Measurements from ENCODE around the gene ZNG1F.
"Not testable (repeated sequence)": the region's sequence is repeated elsewhere in the genome, so short reads cannot be mapped to it uniquely, and the experiment has no call there.

Gene ZNG1F

DNA sequence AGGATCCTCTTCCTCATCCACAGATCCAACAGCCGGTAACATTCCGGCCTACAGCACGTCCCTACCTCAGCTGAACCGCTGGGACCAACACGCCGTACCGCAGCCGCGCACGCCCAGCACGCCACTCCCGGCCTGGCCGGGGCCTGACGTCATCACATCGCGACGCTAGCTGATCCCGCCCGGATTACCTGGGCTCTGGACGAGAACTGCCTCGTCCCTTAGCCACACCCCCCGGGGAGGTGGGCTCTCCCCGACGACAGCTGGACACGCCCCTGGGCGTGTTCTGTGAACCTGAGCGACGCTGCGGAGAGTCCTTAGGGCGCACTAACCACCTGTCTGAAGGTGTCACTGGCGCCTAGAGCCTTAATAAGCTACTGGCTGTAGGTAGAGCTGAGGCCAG lies at the start of gene ZNG1F:
Gene ZNG1F (minus strand): TSS at position 101 of the 400 bp plus-strand sequence. CDS start 59 bp downstream, at position 42.
- DNase-seq, result not testable (repeated sequence)

DNA sequence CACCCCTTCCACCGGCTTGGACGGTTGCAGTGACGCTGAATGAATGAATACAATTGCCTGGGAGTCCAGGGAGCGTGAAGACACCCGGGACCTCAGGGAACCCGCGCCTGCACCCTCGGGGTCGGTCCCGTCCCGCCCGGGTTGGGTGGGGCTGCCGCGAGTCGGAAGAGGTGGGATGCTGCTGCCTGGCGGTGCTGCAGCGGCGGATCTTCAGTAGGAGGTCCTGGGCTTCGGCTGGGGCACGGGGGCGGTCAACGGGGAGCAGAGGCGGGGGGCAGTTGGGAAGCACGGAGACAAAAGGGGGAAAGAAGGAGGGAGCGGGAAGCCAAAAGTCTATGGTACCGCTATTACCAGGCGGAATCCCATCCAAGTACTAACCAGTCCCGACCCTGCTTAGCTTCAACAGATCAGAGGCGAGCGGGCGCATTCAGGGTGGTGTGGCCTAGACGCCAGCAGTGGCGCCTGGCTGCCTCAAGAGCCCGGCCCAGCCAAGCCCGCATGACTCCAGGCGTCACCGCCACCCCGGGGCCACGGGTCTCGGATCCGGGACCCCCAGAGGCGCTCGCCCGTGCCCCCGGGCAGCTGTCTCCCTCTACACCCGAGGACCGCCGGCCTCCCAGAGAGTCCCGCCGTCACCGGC lies 48.1 kb upstream of the ZNG1F start:
- DNase-seq, result peak; percentile 50 to 59

DNA sequence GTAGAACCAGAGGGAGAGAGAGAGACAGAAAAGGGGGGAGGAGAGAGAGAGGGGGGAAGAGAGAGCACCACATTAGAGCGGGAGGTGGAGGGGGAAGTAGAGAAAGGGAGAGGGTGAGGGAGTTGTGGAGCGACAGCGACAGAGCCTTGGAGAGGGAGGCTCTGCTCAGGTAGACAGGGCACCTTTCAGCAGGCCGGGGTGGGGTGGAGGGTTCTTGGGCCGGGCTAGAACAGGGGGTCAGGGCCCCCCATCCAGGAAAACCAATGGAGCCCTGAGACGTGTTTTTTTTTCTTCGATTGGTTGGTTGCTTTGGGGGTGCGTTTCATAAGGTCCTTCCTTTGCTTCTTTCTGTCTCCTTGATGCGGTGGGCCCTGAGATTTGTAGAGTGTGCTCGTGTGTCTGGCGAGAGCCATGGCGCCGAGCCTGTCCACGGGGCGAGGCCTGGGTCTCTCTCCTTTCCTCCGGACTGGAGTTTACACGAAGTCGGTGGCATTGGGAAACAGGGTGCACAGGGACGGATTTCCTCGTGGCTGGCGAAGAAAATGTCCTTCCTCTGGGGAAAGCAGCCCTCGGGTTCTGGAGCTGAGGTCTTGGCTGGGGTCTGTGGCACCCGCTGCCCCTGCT lies 47.5 kb upstream of the ZNG1F start:
- DNase-seq, result not testable (repeated sequence)

DNA sequence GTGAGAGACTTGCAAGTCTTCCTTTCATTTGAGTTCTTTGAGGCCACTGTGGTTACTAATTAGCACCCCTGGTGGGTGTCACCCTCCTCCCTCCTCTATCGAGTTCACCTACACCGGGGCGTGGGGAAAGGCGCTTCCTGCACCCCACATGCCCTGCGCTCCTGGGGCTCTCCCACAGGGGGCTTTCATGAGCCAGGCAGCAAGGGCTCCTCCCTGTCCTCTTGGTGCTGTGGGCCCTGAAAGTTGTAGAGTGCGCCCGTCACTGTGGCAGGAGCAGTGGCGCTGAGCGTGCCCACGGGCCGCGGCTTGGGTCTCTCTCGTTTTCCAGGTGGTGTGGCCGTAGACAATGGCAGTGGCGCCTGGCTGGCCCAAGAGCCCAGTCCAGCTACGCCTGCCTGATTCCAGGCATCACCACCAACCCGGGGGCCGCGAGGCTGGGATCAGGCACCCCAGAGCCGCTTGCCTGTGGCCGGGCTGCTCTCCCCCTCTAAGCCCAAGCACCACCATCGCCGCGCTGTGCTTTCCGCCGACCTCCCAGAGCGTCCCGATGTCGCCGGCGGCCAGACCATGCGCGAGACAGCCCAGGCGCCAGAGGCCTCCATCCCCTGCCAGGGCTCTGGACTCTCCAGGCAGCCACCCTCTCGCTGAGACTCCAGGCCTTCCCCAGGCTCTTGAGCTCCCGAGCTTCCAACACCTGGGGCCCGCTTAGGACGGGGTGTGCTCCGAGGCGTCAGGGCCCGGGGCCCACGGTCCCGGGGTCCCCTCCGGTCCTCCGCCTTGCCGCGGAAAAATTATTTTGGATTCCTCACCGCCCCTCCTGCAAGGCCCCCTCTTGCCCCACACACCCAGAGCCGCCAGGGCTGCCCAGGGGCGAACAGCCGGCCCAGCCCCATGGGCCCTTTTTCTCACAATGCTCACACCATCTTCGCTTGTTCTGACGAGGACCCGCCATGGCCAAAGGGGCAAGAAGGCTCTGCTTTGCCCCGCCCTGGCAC lies 46.0 kb upstream of the ZNG1F start:
- DNase-seq, result peak; percentile 65 to 73

GRCh38 chr9:41234221-41234620 lies 45.1 kb upstream of the ZNG1F start:
- not testable (repeated sequence) for DNase-seq

DNA sequence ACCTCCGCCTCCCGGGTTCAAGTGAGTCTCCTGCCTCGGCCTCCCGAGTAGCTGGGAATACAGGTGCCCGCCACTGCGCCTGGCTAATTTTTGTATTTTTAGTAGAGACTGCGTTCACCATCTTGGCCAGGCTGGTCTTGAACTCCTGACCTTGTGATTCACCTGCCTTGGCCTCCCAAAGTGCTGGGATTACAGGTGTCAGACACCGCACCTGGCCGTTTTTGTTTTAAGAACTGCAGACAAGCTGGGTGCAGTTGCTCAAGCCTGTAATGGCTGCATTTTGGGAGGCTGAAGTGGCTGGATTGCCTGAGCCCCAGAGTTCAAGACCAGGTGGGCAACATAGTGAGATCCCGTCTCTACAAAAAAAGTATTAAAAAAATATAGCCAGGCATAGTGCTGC lies 43.2 kb upstream of the ZNG1F start:
- DNase-seq, result not testable (repeated sequence)

DNA sequence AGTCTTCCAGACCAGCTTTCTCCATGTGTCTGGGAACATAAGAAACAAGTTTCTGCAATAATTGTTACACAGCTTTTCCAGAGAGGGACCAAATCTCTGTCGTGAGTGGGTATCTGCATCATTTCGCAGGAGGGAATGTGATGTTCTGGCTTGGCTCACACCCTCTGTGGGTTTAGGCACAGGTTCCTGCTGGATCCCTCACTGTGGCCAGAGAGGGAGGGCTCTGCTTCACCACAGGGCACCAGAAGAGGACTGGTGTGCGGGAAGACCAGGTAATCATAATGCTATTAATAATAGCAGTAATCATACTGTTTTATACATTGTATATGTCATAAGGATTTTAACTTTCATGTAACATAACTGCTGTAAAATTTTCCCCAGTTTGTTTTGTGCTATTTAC lies 41.3 kb upstream of the ZNG1F start:
- not testable (repeated sequence) for DNase-seq

DNA sequence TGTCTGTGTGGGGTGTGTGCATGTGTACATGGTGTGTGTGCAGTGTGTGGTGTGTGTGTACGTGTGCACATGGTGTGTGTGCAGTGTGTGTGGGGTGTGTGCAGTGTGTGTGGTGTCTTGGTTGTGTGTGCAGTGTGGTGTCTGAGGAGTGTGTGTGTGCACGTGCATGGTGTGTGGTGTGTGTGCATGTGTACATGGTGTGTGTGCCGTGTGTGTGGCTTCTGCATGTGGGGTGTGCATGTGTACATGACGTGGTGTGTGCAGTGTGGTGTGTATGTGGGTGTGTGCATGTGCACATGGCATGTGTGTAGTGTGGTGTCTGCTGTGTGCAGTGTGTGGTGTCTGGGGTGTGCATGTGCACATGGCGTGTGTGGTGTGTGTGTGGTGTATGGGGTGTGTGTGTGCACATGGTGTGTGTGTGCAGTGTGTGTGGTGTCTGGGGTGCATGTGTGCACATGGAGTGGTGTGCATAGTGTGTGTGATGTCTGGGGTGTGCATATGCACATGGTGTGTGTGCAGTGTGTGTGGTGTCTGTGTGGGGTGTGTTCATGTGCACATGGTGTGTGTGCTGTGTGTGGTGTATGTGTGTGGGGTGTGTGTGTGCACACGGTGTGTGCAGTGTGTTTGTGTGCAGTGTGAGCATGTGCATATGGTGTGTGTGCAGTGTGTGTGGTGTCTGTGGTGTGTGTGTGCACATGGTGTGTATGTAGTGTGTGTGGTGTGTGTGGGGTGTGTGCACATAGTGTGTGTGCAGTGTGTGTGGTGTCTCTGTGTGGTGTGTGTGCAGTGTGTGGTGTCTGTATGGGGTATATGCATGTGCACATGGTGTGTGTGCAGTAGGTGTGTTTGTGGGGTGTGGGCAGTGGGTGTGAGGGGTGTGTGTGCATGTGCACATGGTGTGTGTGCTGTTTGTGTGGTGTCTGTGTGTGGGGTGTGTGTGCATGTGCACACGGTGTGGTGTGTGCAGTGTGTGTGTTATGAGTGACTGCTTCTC lies 40.6 kb upstream of the ZNG1F start:
- DNase-seq, result no peak

DNA sequence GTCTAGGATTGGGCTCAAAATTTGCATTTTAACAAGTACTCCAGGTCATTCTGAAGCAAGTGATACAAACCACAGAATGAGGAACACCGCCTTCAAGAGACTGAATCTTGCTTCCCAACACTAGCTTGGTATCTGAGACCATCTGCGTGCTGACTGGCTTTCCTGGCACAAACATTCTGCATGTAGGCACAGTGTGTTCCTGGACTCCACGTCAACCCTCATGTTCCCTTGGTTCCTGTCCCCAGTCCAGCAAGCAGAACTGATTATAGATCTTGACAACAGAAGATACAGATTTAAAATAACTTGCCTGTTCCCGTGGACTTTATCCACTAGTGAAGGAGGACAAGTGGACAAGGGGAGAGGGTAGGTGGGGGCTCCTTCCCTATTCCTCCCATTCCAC lies 30.7 kb upstream of the ZNG1F start:
- DNase-seq, result not testable (repeated sequence)

GRCh38 chr9:41188439-41188838 lies 678 bp downstream of the ZNG1F start:
- not testable (repeated sequence) for DNase-seq

DNA sequence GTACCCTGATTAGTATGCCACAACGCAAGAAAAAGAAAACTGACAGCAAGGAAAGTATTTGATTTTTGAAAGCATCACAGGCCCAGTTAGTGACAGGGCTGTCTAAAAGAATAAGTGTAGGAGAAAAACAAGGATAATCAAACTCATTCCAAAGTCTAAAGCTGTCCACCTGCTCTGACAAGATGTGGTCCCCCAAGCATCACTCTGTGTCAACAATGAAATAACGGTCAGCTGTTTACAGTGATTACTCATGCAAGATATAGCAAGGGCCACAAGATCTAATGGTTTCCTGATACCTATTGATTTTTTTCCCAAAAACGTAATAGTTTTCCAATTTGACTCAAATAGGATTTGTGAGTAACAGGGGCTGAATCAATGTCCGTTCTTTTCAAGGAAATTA lies 14.1 kb downstream of the ZNG1F start:
- not testable (repeated sequence) for DNase-seq

- DNase-seq, result not testable (repeated sequence)
Measured at GRCh38 chr9:41150116-41150515, 39.0 kb downstream of the ZNG1F start.

DNA sequence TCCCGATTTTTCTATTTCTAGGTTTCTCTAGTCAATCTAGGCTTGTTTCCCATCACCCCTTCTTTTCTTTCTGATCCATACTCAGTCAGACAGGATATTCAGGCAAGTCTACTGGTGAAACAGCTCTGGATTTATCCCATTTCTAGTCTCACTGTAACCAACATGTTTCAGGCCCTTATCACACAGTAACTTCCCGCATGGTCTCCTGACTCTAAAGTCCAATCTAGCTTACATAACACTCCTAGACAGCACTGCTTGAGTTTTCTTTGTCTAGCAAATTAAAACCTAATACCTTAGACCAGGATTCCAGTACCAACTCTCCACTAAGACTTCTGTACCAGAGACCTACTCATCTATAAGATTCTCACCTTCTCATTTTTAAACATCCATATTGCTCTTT lies 47.2 kb downstream of the ZNG1F start:
- not testable (repeated sequence) for DNase-seq

- DNase-seq, result not testable (repeated sequence)
Measured at GRCh38 chr9:41128581-41128980, 60.5 kb downstream of the ZNG1F start, which contains the start of gene FOXD4L6. Gene FOXD4L6 (minus strand): TSS chr9:41128681. CDS start chr9:41128383, 298 bp downstream.

GRCh38 chr9:41126746-41127446 lies 62.2 kb downstream of the ZNG1F start:
- not testable (repeated sequence) for DNase-seq

- DNase-seq, result not testable (repeated sequence)
Measured at GRCh38 chr9:41125936-41126335, 63.2 kb downstream of the ZNG1F start.

GRCh38 chr9:41125109-41125658 lies 63.9 kb downstream of the ZNG1F start:
- DNase-seq, result not testable (repeated sequence)

GRCh38 chr9:41124250-41125108 lies 64.6 kb downstream of the ZNG1F start:
- not testable (repeated sequence) for DNase-seq

GRCh38 chr9:41123812-41124211 lies 65.3 kb downstream of the ZNG1F start:
- DNase-seq, result not testable (repeated sequence)

- not testable (repeated sequence) for DNase-seq
Measured at GRCh38 chr9:41123396-41123795, 65.7 kb downstream of the ZNG1F start.
